Left lung (tissue), 10 donors: ENCODE data around the gene FRMD1. TPM values are rescaled to one million over a fixed set of nuclear protein-coding genes. Genes with fewer than 3 reads are reported as not detected.

ENCODE experiments used
- ATAC-seq: fragments of 200-7000 bp; cut with Tn5 transposase; one replicate; pipeline ENCODE4 v1.9.1; 2020; ENCODE audit warnings: moderate library complexity
- DNase-seq, 4 donors: peaks; one replicate each; pipeline ENCODE4 v3.0.0-alpha.2; 2013 to 2020
- H3K27ac ChIP-seq, 2 donors: fragments of 200-600 bp; sonication (generic) in 1 of 2; one replicate each; pipeline versions ENCODE4 v1.5.0 to v1.8.0; 2020 to 2021
- H3K27me3 ChIP-seq, 2 donors: fragments of 200-600 bp; sonication (generic) in 1 of 2; one replicate each; pipeline versions ENCODE4 v1.5.0 to v1.8.0; 2020 to 2021
- H3K36me3 ChIP-seq, 2 donors: fragments of 200-600 bp; sonication (generic) in 1 of 2; one replicate each; pipeline versions ENCODE4 v1.5.0 to v1.8.0; 2020 to 2021
- H3K4me1 ChIP-seq, 2 donors: fragments of 200-600 bp; one replicate each; pipeline ENCODE4 v1.8.0; 2021
- H3K4me3 ChIP-seq, 2 donors: fragments of 200-600 bp; sonication (generic) in 1 of 2; one replicate each; pipeline versions ENCODE4 v1.5.0 to v1.8.0; 2020 to 2021; ENCODE audit warnings: mild to moderate bottlenecking in 1 of 2
- H3K9me3 ChIP-seq, 2 donors: fragments of 200-600 bp; sonication (generic) in 1 of 2; one replicate each; pipeline versions ENCODE4 v1.5.0 to v1.8.0; 2020 to 2021
- intact Hi-C, 2 donors: fragments of 100-400 bp; cut with DNase I; formaldehyde crosslinking; loops; one replicate each; pipeline versions ENCODE4 v1.11.2 to v1.14.2; 2022
- polyA plus RNA-seq, 6 donors: library from polyadenylated mRNA; unstranded; fragments of 120-200 nt; gene quantifications; one replicate each; pipeline ENCODE4 v1.2.1, GENCODE V29; 2013; ENCODE audit not compliant: insufficient read length in 6 of 6
- total RNA-seq, 2 donors: library from RNA; stranded (reverse); fragmentation: NEBNext Ultra II Directional; extraction: Animal tissue kit (Norgen Biotek cat#: 25700); gene quantifications; one replicate each; pipeline ENCODE4 v1.2.1, GENCODE V29; 2021
- TF ChIP-seq, protein P1 (sequence below), 2 donors: fragments of 200-600 bp; sonication (generic) in 1 of 2; IDR thresholded peaks; one replicate each; pipeline versions ENCODE4 v1.5.0 to v1.8.0; 2021; ENCODE audit warnings: antibody characterized with exemption in 2 of 2
- donor health status: DM: no; HTN: yes; CAD: no.
- donor health status: DM: no; HTN: no; CAD: no.

FRMD1 gene
- total and polyA plus RNA-seq, 8 donors, result 3.4 to 7.2 (median 6.0) TPM; not detected in 2

DNA sequence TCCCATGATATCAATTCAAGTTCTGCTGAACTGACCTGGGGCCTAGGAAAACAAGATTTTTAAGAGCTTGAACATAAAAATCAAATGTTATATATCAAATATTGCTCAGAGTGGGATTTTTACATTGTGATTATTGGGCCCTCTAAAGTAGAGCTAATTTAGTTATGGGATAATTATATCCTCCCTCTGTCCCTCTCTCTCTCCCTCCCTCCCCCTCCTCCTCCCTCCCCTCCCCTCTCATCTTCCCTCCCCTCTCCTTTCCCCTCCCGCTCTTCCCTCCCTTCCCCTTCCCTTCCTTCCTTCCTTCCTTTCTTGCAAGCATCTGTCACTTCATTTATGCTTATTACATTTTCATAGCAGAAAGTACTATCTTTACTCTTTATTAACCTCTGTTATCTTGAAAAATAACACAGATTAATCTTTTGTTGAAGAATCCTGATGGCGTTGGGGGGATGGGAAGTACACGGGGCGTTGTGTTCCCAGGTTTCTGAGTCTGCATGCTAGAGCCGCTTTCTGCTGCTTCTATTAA lies 48.7 kb downstream of the FRMD1 start:
- intact Hi-C loops, result no loop called here
- no peak overlapping the region for H3K4me3 ChIP-seq
- DNase-seq (no peak), ATAC-seq (no peak)
- peak overlapping the region in 1 of 2 donors; percentile 13 for H3K27ac ChIP-seq
- peaks cover 0 to 8% of the 10 kb centered on the region in 2 donors for H3K27me3 ChIP-seq
- TF ChIP-seq, protein P1, sequence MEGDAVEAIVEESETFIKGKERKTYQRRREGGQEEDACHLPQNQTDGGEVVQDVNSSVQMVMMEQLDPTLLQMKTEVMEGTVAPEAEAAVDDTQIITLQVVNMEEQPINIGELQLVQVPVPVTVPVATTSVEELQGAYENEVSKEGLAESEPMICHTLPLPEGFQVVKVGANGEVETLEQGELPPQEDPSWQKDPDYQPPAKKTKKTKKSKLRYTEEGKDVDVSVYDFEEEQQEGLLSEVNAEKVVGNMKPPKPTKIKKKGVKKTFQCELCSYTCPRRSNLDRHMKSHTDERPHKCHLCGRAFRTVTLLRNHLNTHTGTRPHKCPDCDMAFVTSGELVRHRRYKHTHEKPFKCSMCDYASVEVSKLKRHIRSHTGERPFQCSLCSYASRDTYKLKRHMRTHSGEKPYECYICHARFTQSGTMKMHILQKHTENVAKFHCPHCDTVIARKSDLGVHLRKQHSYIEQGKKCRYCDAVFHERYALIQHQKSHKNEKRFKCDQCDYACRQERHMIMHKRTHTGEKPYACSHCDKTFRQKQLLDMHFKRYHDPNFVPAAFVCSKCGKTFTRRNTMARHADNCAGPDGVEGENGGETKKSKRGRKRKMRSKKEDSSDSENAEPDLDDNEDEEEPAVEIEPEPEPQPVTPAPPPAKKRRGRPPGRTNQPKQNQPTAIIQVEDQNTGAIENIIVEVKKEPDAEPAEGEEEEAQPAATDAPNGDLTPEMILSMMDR (IDR thresholded peaks at IDR 0.05), result no peak
- H3K9me3 ChIP-seq, result no peaks in the 10 kb centered on the region
- no peaks in the 10 kb centered on the region for H3K36me3 ChIP-seq
- H3K4me1 ChIP-seq, result peaks cover 4 to 11% of the 10 kb centered on the region in 2 donors

DNA sequence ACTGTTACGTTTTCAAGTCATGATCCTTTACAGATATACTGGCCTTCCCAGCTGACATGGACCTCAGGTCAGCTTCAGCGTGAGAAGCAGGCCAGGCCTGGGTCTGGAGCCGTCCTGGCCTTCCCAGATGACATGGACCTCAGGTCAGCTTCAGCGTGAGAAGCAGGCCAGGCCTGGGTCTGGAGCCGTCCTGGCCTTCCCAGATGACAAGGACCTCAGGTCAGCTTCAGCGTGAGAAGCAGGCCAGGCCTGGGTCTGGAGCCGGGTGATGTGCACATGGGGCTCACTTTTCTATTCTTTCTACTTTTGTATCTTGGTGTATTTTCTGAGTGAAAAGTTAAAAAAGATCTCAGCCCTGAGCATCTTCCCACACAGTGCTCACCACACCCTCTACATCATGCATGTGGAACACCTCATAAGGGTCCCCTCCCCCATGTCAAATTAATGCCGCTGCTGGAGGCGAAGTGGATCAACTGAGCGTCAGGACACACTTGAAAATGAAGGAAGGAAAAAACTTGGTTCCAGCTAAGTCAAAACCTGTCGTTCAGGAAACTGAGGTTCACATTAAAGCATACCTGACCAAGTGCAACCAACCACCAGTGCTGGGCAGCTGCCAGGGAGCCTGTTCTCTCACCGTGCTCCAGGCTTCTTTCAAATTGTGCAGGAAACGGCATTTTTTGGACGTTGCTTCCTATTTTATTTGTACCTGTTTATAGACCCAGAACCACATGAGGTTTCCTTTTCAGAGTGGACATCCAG lies 49.4 kb downstream of the FRMD1 start:
- DNase-seq (no peak), ATAC-seq (peak; percentile 20)
- intact Hi-C loops, result no loop called here
- Histone ChIP-seq H3K27ac (peak overlapping the region in 1 of 2 donors; percentile 13), H3K4me3 (no peak overlapping the region), H3K36me3 (no peaks in the 10 kb centered on the region), H3K4me1 (peaks cover 4 to 11% of the 10 kb centered on the region in 2 donors), H3K9me3 (no peaks in the 10 kb centered on the region), H3K27me3 (peaks cover 0 to 3% of the 10 kb centered on the region in 2 donors)
- TF ChIP-seq, protein P1 (IDR thresholded peaks at IDR 0.05), result no peak

DNA sequence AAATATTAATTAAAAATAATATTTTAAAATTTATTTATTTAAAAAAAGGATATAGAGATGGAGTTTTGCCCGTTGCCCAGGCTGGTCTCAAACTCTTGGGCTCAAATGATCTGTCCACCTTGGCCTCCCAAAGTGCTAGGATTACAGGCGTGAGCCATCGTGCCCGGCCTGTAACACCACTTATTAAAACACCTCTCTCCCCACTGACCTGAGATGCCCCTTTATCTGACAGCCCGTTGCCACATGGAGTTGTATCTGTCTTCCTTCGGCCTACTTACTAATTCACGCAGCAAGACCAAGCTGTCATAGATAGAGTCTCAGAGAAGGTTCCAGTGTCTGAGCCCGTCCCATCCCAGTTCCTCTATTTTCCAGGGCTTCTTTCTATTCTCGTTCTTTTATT lies 50.8 kb downstream of the FRMD1 start:
- Histone ChIP-seq H3K4me3 (no peak overlapping the region), H3K36me3 (no peaks in the 10 kb centered on the region), H3K9me3 (no peaks in the 10 kb centered on the region), H3K4me1 (peaks cover 4 to 11% of the 10 kb centered on the region in 2 donors), H3K27me3 (no peaks in the 10 kb centered on the region), H3K27ac (no peak overlapping the region)
- ATAC-seq (no peak), DNase-seq (no peak)
- TF ChIP-seq, protein P1 (IDR thresholded peaks at IDR 0.05), result no peak
- intact Hi-C loops, result no loop called here

DNA sequence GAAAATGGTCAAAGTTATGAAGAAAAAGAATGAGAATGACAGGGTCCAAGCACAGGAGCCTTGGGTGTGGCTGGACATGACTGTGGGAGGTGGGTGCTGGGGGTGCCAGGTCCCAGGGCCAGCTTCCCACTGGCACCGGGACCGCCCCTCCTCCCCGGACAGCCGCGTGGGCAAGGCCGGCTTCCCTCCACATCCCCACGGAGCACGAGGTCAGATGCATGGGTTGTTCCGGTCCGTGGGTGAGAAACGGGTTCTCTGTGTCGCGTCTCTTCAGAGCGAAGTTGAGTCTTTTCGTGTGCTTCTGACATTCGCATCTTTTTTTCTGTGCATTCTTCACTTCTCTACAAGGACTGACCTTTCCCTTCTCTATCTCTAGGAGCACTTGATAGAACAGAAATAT lies 51.5 kb downstream of the FRMD1 start:
- Histone ChIP-seq H3K36me3 (no peaks in the 10 kb centered on the region), H3K4me3 (no peak overlapping the region), H3K9me3 (no peaks in the 10 kb centered on the region), H3K27ac (no peak overlapping the region), H3K27me3 (no peaks in the 10 kb centered on the region), H3K4me1 (peaks cover 4 to 11% of the 10 kb centered on the region in 2 donors)
- ATAC-seq (no peak), DNase-seq (no peak)
- TF ChIP-seq, protein P1 (IDR thresholded peaks at IDR 0.05), result no peak
- intact Hi-C loops, result no loop called here

DNA sequence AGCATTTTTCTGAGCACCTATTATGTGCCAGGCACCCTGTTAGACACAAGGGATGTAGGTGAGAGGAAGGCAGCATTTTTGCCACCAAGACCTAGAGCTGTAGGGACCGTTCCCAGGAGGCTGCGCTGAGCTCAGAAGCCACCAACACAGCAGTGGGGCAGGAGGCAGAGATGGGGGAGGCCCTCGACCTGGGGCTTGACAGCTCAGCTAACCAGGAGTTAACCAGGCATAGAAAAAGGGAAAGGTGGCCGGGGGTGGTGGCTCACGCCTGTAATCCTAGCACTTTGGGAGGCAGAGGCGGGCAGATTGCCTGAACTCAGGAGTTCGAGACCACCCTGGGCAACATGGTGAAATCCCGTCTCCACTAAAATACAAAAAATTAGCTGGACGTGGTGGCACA lies 52.1 kb downstream of the FRMD1 start:
- no peak overlapping the region for H3K4me3 ChIP-seq

More for the DNA sequence above, 52.1 kb downstream of the FRMD1 start:
- TF ChIP-seq, protein P1 (IDR thresholded peaks at IDR 0.05), result no peak
- ATAC-seq (no peak), DNase-seq (no peak)
- Histone ChIP-seq H3K27ac (no peak overlapping the region), H3K9me3 (no peaks in the 10 kb centered on the region), H3K4me1 (peaks cover 4 to 8% of the 10 kb centered on the region in 2 donors), H3K36me3 (no peaks in the 10 kb centered on the region), H3K27me3 (no peaks in the 10 kb centered on the region)
- intact Hi-C loops, result no loop called here
